Nephron progenitor cell (in vitro differentiated cells): Measurements from ENCODE around the gene BAAT.

Experiments
- DNase-seq: peaks from one replicate; pipeline ENCODE4 v3.0.0; 2021
- H3K27ac Mint-ChIP-seq: 2 replicates; pipeline ENCODE4 v1.8.0; 2021; ENCODE audit warnings: mild to moderate bottlenecking, moderate library complexity, mixed read lengths
- H3K27me3 Mint-ChIP-seq: 2 replicates; pipeline ENCODE4 v1.8.0; 2021; ENCODE audit warnings: mild to moderate bottlenecking, low read depth, mixed read lengths; ENCODE audit not compliant: poor library complexity
- H3K36me3 Mint-ChIP-seq: 2 replicates; pipeline ENCODE4 v1.8.0; 2021; ENCODE audit warnings: low read depth, mixed read lengths
- H3K4me1 Mint-ChIP-seq: 2 replicates; pipeline ENCODE4 v1.8.0; 2021; ENCODE audit warnings: mixed read lengths
- H3K4me3 Mint-ChIP-seq: 2 replicates; pipeline ENCODE4 v1.8.0; 2021; ENCODE audit warnings: mild to moderate bottlenecking, moderate library complexity, mixed read lengths
- H3K9me3 Mint-ChIP-seq: 2 replicates; pipeline ENCODE4 v1.8.0; 2021; ENCODE audit warnings: mild to moderate bottlenecking, moderate library complexity, mixed read lengths
- CTCF ChIP-seq: fragments of 200-600 bp; sonication (generic); IDR thresholded peaks from 2 replicates; pipeline ENCODE4 v1.5.0; 2021; ENCODE audit warnings: antibody characterized with exemption

Gene BAAT

GRCh38 chr9:101342595-101342994 lies 42.2 kb downstream of the BAAT start:
- Mint-ChIP-seq H3K27me3 (peaks cover 6% of the 10 kb centered on the region), H3K4me1 (no peaks in the 10 kb centered on the region), H3K36me3 (no peaks in the 10 kb centered on the region), H3K4me3 (no peak overlapping the region), H3K27ac (no peak overlapping the region), H3K9me3 (peaks cover 2% of the 10 kb centered on the region)
- no peak for TF ChIP-seq CTCF
- no peak for DNase-seq

DNA sequence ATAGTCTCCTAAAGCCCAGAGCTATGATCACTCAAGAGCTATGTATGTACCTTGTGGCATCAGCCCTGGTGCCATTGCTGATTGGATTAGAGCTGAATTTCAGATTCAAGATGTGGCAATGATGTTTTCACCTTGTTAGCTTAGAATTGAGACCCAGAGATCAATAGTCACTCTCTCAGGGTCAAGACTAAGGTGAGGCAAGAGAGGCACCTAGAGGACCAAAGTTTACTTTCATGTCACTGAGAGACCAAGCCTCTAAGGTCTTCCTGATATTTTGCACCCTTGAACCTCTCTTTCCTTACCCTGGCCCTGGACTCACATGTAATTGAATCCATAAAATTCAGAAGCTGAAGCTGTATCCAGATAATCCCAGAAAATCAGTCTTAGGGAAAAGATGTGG lies 42.8 kb downstream of the BAAT start:
- H3K4me3 Mint-ChIP-seq: no peak overlapping the region
- no peak for DNase-seq
- H3K27me3 Mint-ChIP-seq: peaks cover 7% of the 10 kb centered on the region
- H3K27ac Mint-ChIP-seq: no peak overlapping the region
- peaks cover 3% of the 10 kb centered on the region for H3K9me3 Mint-ChIP-seq
- no peaks in the 10 kb centered on the region for H3K36me3 Mint-ChIP-seq
- TF ChIP-seq CTCF: no peak
- H3K4me1 Mint-ChIP-seq: no peaks in the 10 kb centered on the region

DNA sequence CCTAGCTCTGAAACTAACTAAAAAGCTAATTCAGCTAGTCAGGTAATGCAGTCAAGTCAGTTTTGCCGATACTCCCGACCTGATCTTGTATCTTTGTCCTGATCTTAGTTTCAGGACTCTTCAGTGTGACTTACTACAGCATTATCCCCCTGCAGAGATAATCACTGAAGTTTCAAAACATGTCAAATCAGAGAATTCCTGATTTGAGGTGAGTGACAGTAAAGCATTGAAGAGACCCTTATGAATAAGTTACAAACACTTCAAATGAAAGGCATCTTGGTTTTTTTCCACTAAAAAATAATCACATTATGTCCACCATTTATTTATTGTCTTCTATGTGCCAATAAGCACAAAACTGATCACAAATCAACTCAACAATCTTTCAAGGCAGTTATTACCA lies 47.6 kb downstream of the BAAT start:
- H3K36me3 Mint-ChIP-seq: no peaks in the 10 kb centered on the region
- DNase-seq: no peak
- H3K27me3 Mint-ChIP-seq: peaks cover 3% of the 10 kb centered on the region
- H3K9me3 Mint-ChIP-seq: peaks cover 3% of the 10 kb centered on the region
- TF ChIP-seq CTCF: no peak
- H3K4me1 Mint-ChIP-seq: no peaks in the 10 kb centered on the region
- H3K27ac Mint-ChIP-seq: no peak overlapping the region
- no peak overlapping the region for H3K4me3 Mint-ChIP-seq

DNA sequence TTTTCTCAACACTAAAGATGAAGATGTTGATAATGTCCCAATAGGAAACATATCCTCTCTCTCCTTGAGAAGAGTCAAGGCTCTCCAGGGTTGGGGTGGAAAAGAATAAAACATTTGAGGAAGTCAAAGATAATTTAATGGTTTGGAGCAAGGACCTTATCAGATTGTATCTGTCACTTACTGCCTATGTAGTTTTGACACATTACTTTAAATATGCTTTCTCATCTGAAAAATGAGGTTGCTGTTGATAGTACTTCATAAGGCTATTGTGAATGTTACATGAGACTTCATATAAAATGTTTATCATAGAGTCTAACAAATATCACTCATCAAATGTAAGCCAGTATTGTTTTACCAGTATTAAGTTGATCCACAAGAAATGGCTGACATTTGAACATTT lies 48.7 kb downstream of the BAAT start:
- no peak for TF ChIP-seq CTCF
- H3K9me3 Mint-ChIP-seq: peaks cover 3% of the 10 kb centered on the region

DNA sequence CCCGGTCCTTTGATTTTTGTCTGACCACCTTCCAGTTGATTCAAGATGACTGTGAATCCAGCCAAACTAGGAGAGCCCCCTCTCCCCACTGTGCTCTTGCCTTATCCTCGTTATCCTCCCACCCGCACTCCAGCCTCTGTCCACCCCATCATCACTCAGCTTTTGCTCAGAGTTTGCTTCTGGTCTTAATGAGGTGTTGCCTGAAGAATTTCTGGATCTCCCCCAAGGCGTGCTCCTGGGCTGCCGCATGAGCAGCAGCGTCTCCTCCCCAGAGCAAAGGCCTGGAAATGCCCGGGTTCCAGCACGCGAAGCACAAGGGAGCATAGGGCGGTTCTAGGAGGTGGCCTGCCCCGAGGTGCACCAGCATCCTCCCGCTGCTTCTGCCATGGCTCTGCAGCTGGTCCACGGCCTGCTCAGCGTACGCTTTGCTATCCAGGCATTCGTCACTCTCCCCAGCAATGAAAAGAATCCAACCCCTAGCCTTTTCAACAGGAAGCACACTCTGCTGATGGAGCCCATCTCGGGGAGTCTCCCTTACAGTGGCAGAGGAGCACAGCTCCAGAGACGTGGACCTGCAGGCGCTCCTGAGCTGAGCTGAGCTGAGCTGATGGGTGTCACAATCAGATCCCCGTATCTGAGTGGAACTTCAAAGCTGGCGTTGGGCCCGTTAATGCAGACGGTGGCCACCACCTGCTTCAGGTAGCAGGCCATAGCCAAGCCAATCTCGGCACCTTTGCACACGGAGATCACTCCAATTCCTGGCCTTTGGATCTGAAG lies 50.7 kb downstream of the BAAT start:
- no peak for TF ChIP-seq CTCF
- H3K9me3 Mint-ChIP-seq: peaks cover 3% of the 10 kb centered on the region

More for the DNA sequence above, 48.7 kb downstream of the BAAT start:
- no peak for DNase-seq
- H3K4me1 Mint-ChIP-seq: no peaks in the 10 kb centered on the region
- peaks cover 3% of the 10 kb centered on the region for H3K27me3 Mint-ChIP-seq
- no peaks in the 10 kb centered on the region for H3K36me3 Mint-ChIP-seq
- H3K27ac Mint-ChIP-seq: no peak overlapping the region
- no peak overlapping the region for H3K4me3 Mint-ChIP-seq

GRCh38 chr9:101333490-101333889 lies 51.3 kb downstream of the BAAT start:
- TF ChIP-seq CTCF: no peak

More for the DNA sequence above, 50.7 kb downstream of the BAAT start:
- Mint-ChIP-seq H3K4me3 (no peak overlapping the region), H3K27me3 (peaks cover 3% of the 10 kb centered on the region), H3K27ac (no peak overlapping the region), H3K4me1 (no peaks in the 10 kb centered on the region), H3K36me3 (no peaks in the 10 kb centered on the region)
- no peak for DNase-seq

More at GRCh38 chr9:101333490-101333889, 51.3 kb downstream of the BAAT start:
- H3K27ac Mint-ChIP-seq: no peak overlapping the region
- no peaks in the 10 kb centered on the region for H3K36me3 Mint-ChIP-seq
- no peak overlapping the region for H3K4me3 Mint-ChIP-seq
- H3K4me1 Mint-ChIP-seq: no peaks in the 10 kb centered on the region
- DNase-seq: no peak
- peaks cover 3% of the 10 kb centered on the region for H3K27me3 Mint-ChIP-seq
- peaks cover 3% of the 10 kb centered on the region for H3K9me3 Mint-ChIP-seq
